Measurements from ENCODE around the gene FGG. TPM values are rescaled to one million over a fixed set of nuclear protein-coding genes. Genes with fewer than 3 reads are reported as not detected.

Gene FGG
- total RNA-seq, 1 experiment from 2014 or later = 5.8 TPM

- no peak for DNase-seq (ENCODE audit: extremely low read depth, low read depth)
These were observed 24.3 kb downstream of the FGG start for GRCh38 chr4:154588198-154588597.

GRCh38 chr4:154586296-154587033 is 26.0 kb downstream of the FGG start:
- DNase-seq (ENCODE audit: extremely low read depth, low read depth) = no peak

GRCh38 chr4:154585369-154586018 is 27.0 kb downstream of the FGG start:
- no peak for DNase-seq (ENCODE audit: extremely low read depth, low read depth)

- no peak for DNase-seq (ENCODE audit: extremely low read depth, low read depth)
These were observed 28.2 kb downstream of the FGG start for GRCh38 chr4:154584259-154584658.

GRCh38 chr4:154583677-154584076 is 28.8 kb downstream of the FGG start:
- DNase-seq (ENCODE audit: extremely low read depth, low read depth) = no peak

GRCh38 chr4:154583230-154583629 is 29.2 kb downstream of the FGG start:
- no peak for DNase-seq (ENCODE audit: extremely low read depth, low read depth)

GRCh38 chr4:154582723-154583122 is 29.7 kb downstream of the FGG start:
- no peak for DNase-seq (ENCODE audit: extremely low read depth, low read depth)

GRCh38 chr4:154579927-154580326 is 32.5 kb downstream of the FGG start:
- DNase-seq (ENCODE audit: extremely low read depth, low read depth) = no peak

- DNase-seq (ENCODE audit: extremely low read depth, low read depth) = no peak
These were observed 33.5 kb downstream of the FGG start for GRCh38 chr4:154578919-154579318.

GRCh38 chr4:154577324-154577723 is 35.1 kb downstream of the FGG start:
- no peak for DNase-seq (ENCODE audit: extremely low read depth, low read depth)

GRCh38 chr4:154574311-154574710 is 38.1 kb downstream of the FGG start:
- DNase-seq (ENCODE audit: extremely low read depth, low read depth) = no peak

GRCh38 chr4:154573190-154573870 is 39.1 kb downstream of the FGG start:
- DNase-seq (ENCODE audit: extremely low read depth, low read depth) = no peak

- no peak for DNase-seq (ENCODE audit: extremely low read depth, low read depth)
These were observed 42.9 kb downstream of the FGG start for GRCh38 chr4:154569584-154569983.

GRCh38 chr4:154569028-154569427 is 43.4 kb downstream of the FGG start:
- no peak for DNase-seq (ENCODE audit: extremely low read depth, low read depth)

GRCh38 chr4:154566639-154567204 is 45.7 kb downstream of the FGG start:
- no peak for DNase-seq (ENCODE audit: extremely low read depth, low read depth)

- no peak for DNase-seq (ENCODE audit: extremely low read depth, low read depth)
These were observed 46.8 kb downstream of the FGG start for GRCh38 chr4:154565704-154566103.

- no peak for DNase-seq (ENCODE audit: extremely low read depth, low read depth)
These were observed 48.1 kb downstream of the FGG start for GRCh38 chr4:154564311-154564710.

- no peak for DNase-seq (ENCODE audit: extremely low read depth, low read depth)
These were observed 49.7 kb downstream of the FGG start, which contains the start of gene FGB for GRCh38 chr4:154562697-154563254. TSS of gene FGB (plus strand) at chr4:154563011. CDS start at chr4:154563019, 8 bp downstream.

GRCh38 chr4:154560824-154561231 is 51.6 kb downstream of the FGG start:
- no peak for DNase-seq (ENCODE audit: extremely low read depth, low read depth)

GRCh38 chr4:154560419-154560801 is 52.0 kb downstream of the FGG start:
- DNase-seq (ENCODE audit: extremely low read depth, low read depth) = no peak

Data from NCI-H460 (cell line).